ENCODE measurements around the gene MLLT10.
"Not testable (repeated sequence)": the region's sequence is repeated elsewhere in the genome, so short reads cannot be mapped to it uniquely, and the experiment has no call there.

Gene MLLT10

GRCh38 chr10:21625623-21626229 is 91.7 kb downstream of the MLLT10 start:
- H3K27ac Mint-ChIP-seq: no peak overlapping the region
- DNase-seq (no peak), ATAC-seq (replicated peaks) (no peak)
- no peaks in the 10 kb centered on the region for H3K27me3 Mint-ChIP-seq
- H3K36me3 Mint-ChIP-seq: peaks cover 47 to 56% of the 10 kb centered on the region in 2 donors
- H3K9me3 Mint-ChIP-seq: no peaks in the 10 kb centered on the region
- H3K4me1 Mint-ChIP-seq: peaks cover 2 to 8% of the 10 kb centered on the region in 2 donors
- H3K4me3 Mint-ChIP-seq: no peak overlapping the region

- no peak for ATAC-seq (replicated peaks)
- H3K4me1 Mint-ChIP-seq: peaks cover 2 to 8% of the 10 kb centered on the region in 2 donors
- H3K4me3 Mint-ChIP-seq: no peak overlapping the region
- no peaks in the 10 kb centered on the region for H3K27me3 Mint-ChIP-seq
- no peak overlapping the region for H3K27ac Mint-ChIP-seq
- H3K9me3 Mint-ChIP-seq: no peaks in the 10 kb centered on the region
- H3K36me3 Mint-ChIP-seq: peaks cover 53 to 62% of the 10 kb centered on the region in 2 donors
- no peak for DNase-seq
Observed at GRCh38 chr10:21626457-21627161, 92.6 kb downstream of the MLLT10 start.

GRCh38 chr10:21627331-21627730 is 93.3 kb downstream of the MLLT10 start:
- Mint-ChIP-seq H3K4me1 (peaks cover 2 to 8% of the 10 kb centered on the region in 2 donors), H3K27ac (no peak overlapping the region), H3K9me3 (no peaks in the 10 kb centered on the region), H3K27me3 (no peaks in the 10 kb centered on the region), H3K36me3 (peaks cover 55 to 63% of the 10 kb centered on the region in 2 donors), H3K4me3 (no peak overlapping the region)
- ATAC-seq (replicated peaks) (no peak), DNase-seq (no peak)

GRCh38 chr10:21628023-21628422 is 94.0 kb downstream of the MLLT10 start:
- peaks cover 55 to 58% of the 10 kb centered on the region in 2 donors for H3K36me3 Mint-ChIP-seq
- H3K4me1 Mint-ChIP-seq: peaks cover 2 to 8% of the 10 kb centered on the region in 2 donors
- H3K27me3 Mint-ChIP-seq: no peaks in the 10 kb centered on the region
- H3K27ac Mint-ChIP-seq: no peak overlapping the region
- H3K9me3 Mint-ChIP-seq: no peaks in the 10 kb centered on the region
- no peak overlapping the region for H3K4me3 Mint-ChIP-seq
- ATAC-seq (replicated peaks) (no peak), DNase-seq (no peak)

- not testable (repeated sequence) for ATAC-seq (replicated peaks); H3K4me1 Mint-ChIP-seq; H3K4me3 Mint-ChIP-seq; H3K27ac Mint-ChIP-seq; H3K27me3 Mint-ChIP-seq; DNase-seq; H3K9me3 Mint-ChIP-seq
- peaks cover 55 to 57% of the 10 kb centered on the region in 2 donors for H3K36me3 Mint-ChIP-seq
Observed at GRCh38 chr10:21628645-21629044, 94.6 kb downstream of the MLLT10 start.

- Mint-ChIP-seq H3K27me3 (no peaks in the 10 kb centered on the region), H3K27ac (no peak overlapping the region), H3K36me3 (peaks cover 40 to 56% of the 10 kb centered on the region in 2 donors), H3K4me3 (no peak overlapping the region), H3K9me3 (no peaks in the 10 kb centered on the region), H3K4me1 (no peaks in the 10 kb centered on the region)
- DNase-seq: no peak
- no peak for ATAC-seq (replicated peaks)
Observed at GRCh38 chr10:21634599-21635365, 100.8 kb downstream of the MLLT10 start.

- no peak overlapping the region for H3K4me3 Mint-ChIP-seq
- H3K27me3 Mint-ChIP-seq: no peaks in the 10 kb centered on the region
- no peaks in the 10 kb centered on the region for H3K9me3 Mint-ChIP-seq
- no peak overlapping the region for H3K27ac Mint-ChIP-seq
- ATAC-seq (replicated peaks) (no peak), DNase-seq (no peak)
- peaks cover 29 to 47% of the 10 kb centered on the region in 2 donors for H3K36me3 Mint-ChIP-seq
- H3K4me1 Mint-ChIP-seq: no peaks in the 10 kb centered on the region
Observed at GRCh38 chr10:21637795-21638194, 103.8 kb downstream of the MLLT10 start.

GRCh38 chr10:21638681-21639080 is 104.6 kb downstream of the MLLT10 start:
- no peaks in the 10 kb centered on the region for H3K4me1 Mint-ChIP-seq
- no peaks in the 10 kb centered on the region for H3K27me3 Mint-ChIP-seq
- H3K36me3 Mint-ChIP-seq: peaks cover 29 to 47% of the 10 kb centered on the region in 2 donors
- H3K27ac Mint-ChIP-seq: no peak overlapping the region
- ATAC-seq (replicated peaks): no peak
- no peaks in the 10 kb centered on the region for H3K9me3 Mint-ChIP-seq
- DNase-seq: no peak
- no peak overlapping the region for H3K4me3 Mint-ChIP-seq

GRCh38 chr10:21648040-21648439 is 114.0 kb downstream of the MLLT10 start:
- ATAC-seq (replicated peaks) (no peak), DNase-seq (no peak)
- peaks cover 32 to 33% of the 10 kb centered on the region in 2 donors for H3K36me3 Mint-ChIP-seq
- no peaks in the 10 kb centered on the region for H3K27me3 Mint-ChIP-seq
- peaks cover 4 to 8% of the 10 kb centered on the region in 2 donors for H3K4me1 Mint-ChIP-seq
- H3K9me3 Mint-ChIP-seq: no peaks in the 10 kb centered on the region
- no peak overlapping the region for H3K4me3 Mint-ChIP-seq
- H3K27ac Mint-ChIP-seq: no peak overlapping the region

- no peak overlapping the region for H3K4me3 Mint-ChIP-seq
- ATAC-seq (replicated peaks) (no peak), DNase-seq (no peak)
- no peaks in the 10 kb centered on the region for H3K9me3 Mint-ChIP-seq
- no peaks in the 10 kb centered on the region for H3K27me3 Mint-ChIP-seq
- no peak overlapping the region for H3K27ac Mint-ChIP-seq
- H3K36me3 Mint-ChIP-seq: peaks cover 29 to 32% of the 10 kb centered on the region in 2 donors
- H3K4me1 Mint-ChIP-seq: peaks cover 4 to 8% of the 10 kb centered on the region in 2 donors
Observed at GRCh38 chr10:21649454-21649872, 115.4 kb downstream of the MLLT10 start.

- Mint-ChIP-seq H3K4me1 (peaks cover 0 to 8% of the 10 kb centered on the region in 2 donors), H3K27me3 (no peaks in the 10 kb centered on the region), H3K36me3 (peaks cover 25 to 32% of the 10 kb centered on the region in 2 donors), H3K4me3 (no peak overlapping the region), H3K27ac (no peak overlapping the region), H3K9me3 (no peaks in the 10 kb centered on the region)
- ATAC-seq (replicated peaks) (no peak), DNase-seq (no peak)
Observed at GRCh38 chr10:21650353-21650752, 116.3 kb downstream of the MLLT10 start.

- Mint-ChIP-seq H3K4me3 (no peak overlapping the region), H3K36me3 (peaks cover 0 to 11% of the 10 kb centered on the region in 2 donors), H3K27ac (no peak overlapping the region), H3K4me1 (peaks cover 0 to 8% of the 10 kb centered on the region in 2 donors), H3K9me3 (no peaks in the 10 kb centered on the region), H3K27me3 (no peaks in the 10 kb centered on the region)
- DNase-seq (no peak), ATAC-seq (replicated peaks) (no peak)
Observed at GRCh38 chr10:21655236-21655635, 121.2 kb downstream of the MLLT10 start.

GRCh38 chr10:21655687-21656086 is 121.7 kb downstream of the MLLT10 start:
- peaks cover 0 to 11% of the 10 kb centered on the region in 2 donors for H3K36me3 Mint-ChIP-seq
- H3K9me3 Mint-ChIP-seq: no peaks in the 10 kb centered on the region
- no peak for DNase-seq
- H3K4me1 Mint-ChIP-seq: peaks cover 0 to 9% of the 10 kb centered on the region in 2 donors
- no peak overlapping the region for H3K27ac Mint-ChIP-seq
- no peaks in the 10 kb centered on the region for H3K27me3 Mint-ChIP-seq
- ATAC-seq (replicated peaks): no peak
- no peak overlapping the region for H3K4me3 Mint-ChIP-seq

GRCh38 chr10:21661087-21661486 is 127.1 kb downstream of the MLLT10 start:
- Mint-ChIP-seq H3K27me3 (no peaks in the 10 kb centered on the region), H3K36me3 (peaks cover 12 to 24% of the 10 kb centered on the region in 2 donors), H3K27ac (no peak overlapping the region), H3K4me3 (no peak overlapping the region), H3K4me1 (peaks cover 7 to 30% of the 10 kb centered on the region in 2 donors), H3K9me3 (no peaks in the 10 kb centered on the region)
- DNase-seq (no peak), ATAC-seq (replicated peaks) (no peak)

Measured in stimulated activated naive B cell treated with anti-CD40 and anti-IgM and Interleukin-4, amounts not matched to agents 10 μg/mL and 1 μg/mL and 100 μg/mL, for 72 hours (primary cell).